PFSK-1 (cell line): ENCODE measurements around the gene TBC1D17.

Experiments
- POLR2AphosphoS5 ChIP-seq: IDR thresholded peaks from 2 replicates; pipeline ENCODE4 v1.6.1; 2012; ENCODE audit warnings: low read depth, mild to moderate bottlenecking, control low read depth, low read length, moderate library complexity
- REST ChIP-seq, 2 experiments: IDR thresholded peaks; 2 replicates each; pipeline versions ENCODE4 v1.6.1 to v1.8.0; 2011 to 2012; ENCODE audit warnings: low read depth in 2 of 2, low read length in 2 of 2, control low read depth in 1 of 2, inconsistent platforms in 1 of 2, mild to moderate bottlenecking in 1 of 2, moderate library complexity in 1 of 2; ENCODE audit not compliant: insufficient read depth in 1 of 2

DNA sequence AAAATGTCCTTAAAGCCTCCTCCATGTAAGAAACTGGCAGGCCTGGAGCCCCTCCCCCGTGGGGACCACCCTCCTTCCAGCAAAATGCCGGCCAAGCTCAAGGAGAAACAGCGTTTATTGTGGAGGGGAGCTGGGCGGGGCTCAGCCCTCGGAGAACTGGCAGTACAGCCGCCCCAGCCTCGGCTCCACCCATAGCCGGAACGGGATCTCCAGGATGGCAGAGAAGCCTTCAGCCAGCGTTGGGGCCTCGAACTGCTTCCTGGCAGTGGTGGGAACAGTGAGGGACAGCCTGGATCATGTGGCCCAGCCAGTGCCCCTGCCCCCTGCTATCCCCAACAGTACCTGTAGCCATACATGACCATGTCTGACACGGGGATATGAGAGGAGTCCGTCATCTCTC lies 16.4 kb upstream of the TBC1D17 start:
- TF ChIP-seq POLR2AphosphoS5 = peak; percentile 9; the same call in 1 of the 2 replicates
- no peak for TF ChIP-seq REST (IDR thresholded peaks at IDR 0.05; ENCODE audit: insufficient read depth in 1 of 2, low read depth in 2 of 2, low read length in 2 of 2)
